Activated CD8-positive, alpha-beta memory T cell treated with anti-CD3 and anti-CD28 coated beads for 36 hours (primary cell): ENCODE results near the gene PRRT1. TPM values are rescaled to one million over a fixed set of nuclear protein-coding genes. Genes with fewer than 3 reads are reported as not detected.
"Not testable (repeated sequence)": the region's sequence is repeated elsewhere in the genome, so short reads cannot be mapped to it uniquely, and the experiment has no call there.

Source experiments
- CTCF ChIA-PET: fragments of 350-600 bp; sonication (Branson Sonifier 250); formaldehyde crosslinking; loops from one replicate; lab custom pipeline; 2021; ENCODE audit warnings: antibody characterized with exemption; lab: Charles Lee
- POLR2A ChIA-PET: fragments of 350-600 bp; sonication (Branson Sonifier 250); formaldehyde crosslinking; loops from one replicate; lab custom pipeline; 2021; ENCODE audit warnings: antibody characterized with exemption; lab: Charles Lee
- total RNA-seq, 2 experiments: library from RNA; stranded (reverse); gene quantifications; one replicate each; pipeline ENCODE4 v1.2.3, GENCODE V29; 2021

Gene PRRT1
- total RNA-seq, 2 experiments from 2014 or later, result 0.61 TPM

DNA sequence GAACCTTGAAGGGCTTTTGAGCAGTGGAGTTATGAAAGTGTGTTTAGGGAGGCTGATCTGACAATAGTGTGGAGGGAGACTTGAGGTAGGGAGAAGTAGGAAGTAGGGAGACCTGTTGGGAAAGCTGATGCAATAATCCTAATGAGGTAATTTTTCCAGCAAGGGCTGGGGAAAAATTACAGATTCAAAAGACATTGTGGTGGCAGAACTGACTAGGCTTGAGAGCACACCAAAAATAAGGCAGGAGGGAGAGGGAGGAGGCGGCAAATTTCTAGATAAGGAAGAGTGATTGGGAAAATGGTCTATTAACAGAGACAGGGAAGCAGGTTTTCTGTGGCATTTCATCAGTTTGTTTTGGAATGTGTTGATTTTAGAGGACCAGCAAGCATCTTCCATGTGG lies 5.5 kb downstream of the PRRT1 start:
- POLR2A ChIA-PET, result no interaction called here
- CTCF ChIA-PET, result no interaction called here

DNA sequence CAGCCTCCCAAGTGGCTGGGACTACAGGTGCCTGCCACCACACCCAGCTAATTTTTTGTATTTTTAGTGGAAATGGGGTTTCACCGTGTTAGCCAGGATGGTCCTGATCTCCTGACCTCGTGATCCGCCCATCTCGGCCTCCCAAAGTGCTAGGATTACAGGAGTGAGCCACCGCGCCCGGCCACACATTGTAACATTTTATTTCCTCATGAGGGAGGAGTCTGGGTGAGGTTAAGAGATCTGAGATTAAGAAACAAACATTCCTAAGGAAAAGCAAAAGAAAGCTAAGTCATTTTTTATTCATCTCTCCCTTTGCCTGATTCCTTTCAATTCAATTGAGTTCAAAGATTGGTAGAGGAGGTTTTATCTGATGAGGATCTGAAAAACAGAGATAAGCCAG lies 7.5 kb downstream of the PRRT1 start:
- POLR2A ChIA-PET, CTCF ChIA-PET: not testable (repeated sequence)

GRCh38 chr6:32140420-32141046 lies 11.2 kb downstream of the PRRT1 start:
- POLR2A ChIA-PET, result no interaction called here

DNA sequence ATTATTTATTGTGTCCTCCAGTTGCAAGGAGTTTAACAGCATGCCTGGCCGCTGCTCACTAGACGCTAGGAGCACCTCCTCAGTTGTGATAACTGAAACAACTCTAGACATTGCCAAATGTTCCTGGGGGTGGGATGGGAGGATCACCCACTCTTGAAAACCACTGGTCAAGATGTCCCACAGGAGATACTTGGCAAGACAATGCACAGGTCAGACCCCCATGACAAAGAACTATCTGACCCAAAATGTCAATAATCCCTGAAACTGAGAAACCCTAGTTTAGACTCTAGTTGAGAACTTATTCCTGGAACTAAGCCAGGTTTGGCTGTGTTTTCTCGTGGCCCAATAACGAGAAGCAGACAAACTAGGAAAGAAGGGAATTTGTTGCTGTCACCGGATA lies 12.1 kb downstream of the PRRT1 start:
- ChIA-PET CTCF (no interaction called here), POLR2A (interaction anchor here (0.7 kb wide), 1 partner anchor 15 kb away, joined by 5 read pairs; no protein-coding TSS in a partner anchor)

More at GRCh38 chr6:32140420-32141046, 11.2 kb downstream of the PRRT1 start:
- CTCF ChIA-PET, result interaction anchor here (0.7 kb wide), 1 partner anchor 252 kb away, joined by 3 read pairs; no protein-coding TSS in a partner anchor

DNA sequence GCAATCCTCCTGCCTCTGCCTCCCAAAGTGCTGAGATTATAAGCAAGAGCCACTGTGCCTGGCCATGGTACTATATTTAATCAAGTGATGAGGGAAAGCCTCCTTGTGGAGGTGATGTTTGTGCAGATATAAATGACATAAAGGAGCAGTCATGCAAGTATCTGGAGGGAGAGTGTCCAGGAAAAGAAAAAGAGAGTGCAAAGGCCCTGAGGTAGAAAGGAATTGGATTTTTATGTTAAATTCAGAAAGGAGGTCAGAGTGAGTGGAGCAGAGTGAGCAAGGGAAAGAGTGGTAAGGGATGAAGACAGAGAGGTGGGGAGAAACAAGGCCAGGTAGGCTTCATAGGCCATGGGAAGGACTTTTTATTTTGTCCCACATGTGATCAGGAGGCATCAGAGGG lies 14.3 kb downstream of the PRRT1 start:
- POLR2A ChIA-PET, result no interaction called here
- CTCF ChIA-PET, result interaction anchor here (1.4 kb wide), 1 partner anchor 17 kb away, joined by 3 read pairs; no protein-coding TSS in a partner anchor

DNA sequence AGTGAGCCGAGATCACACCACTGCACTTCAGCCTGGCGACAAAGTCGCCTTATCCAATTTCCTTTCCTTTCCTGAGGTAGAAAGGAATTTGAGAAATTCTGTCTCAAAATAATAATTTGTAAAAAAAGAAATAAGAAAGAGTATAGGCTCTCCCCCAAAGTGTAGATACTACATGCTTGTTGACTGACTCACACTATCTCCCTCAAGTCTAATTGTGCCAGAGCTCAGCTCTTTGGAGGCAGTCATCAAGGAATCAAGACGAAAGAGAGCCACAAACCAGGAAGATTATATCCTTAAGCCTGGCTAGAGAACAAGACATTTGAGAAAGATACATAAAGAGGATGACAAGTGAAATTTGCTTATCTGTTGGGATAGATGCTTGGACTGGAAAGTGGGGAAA lies 18.0 kb downstream of the PRRT1 start:
- ChIA-PET CTCF (no interaction called here), POLR2A (no interaction called here)

- ChIA-PET CTCF (interaction anchor here (5.4 kb wide), 1 partner anchor 14 kb away, joined by 31 read pairs; no protein-coding TSS in a partner anchor), POLR2A (no interaction called here)
These were observed 19.6 kb downstream of the PRRT1 start for GRCh38 chr6:32132110-32132509.

DNA sequence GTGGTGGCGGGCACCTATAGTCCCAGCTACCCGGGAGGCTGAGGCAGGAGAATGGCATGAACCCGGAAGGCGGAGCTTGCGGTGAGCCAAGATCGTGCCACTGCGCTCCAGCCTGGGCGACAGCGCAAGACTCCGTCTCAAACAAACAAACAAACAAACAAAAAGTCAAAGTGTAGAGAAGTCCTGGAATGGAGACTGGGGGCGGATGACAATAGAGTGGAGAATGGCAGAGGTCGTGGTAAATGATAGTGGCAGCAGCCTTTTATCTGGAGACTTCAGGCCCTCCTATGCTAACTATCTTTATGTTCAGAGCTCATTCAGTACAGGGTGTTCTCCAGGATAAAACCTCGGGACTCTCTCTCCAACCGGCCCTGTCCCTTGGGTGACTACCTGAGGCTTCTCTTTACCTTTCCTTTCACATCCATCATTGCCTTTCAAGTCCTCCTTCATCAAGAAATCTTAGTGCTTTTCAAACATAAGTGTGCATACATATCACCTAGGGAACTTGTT lies 20.2 kb downstream of the PRRT1 start:
- CTCF ChIA-PET, result interaction anchor here (5.4 kb wide), 1 partner anchor 13 kb away, joined by 31 read pairs; no protein-coding TSS in a partner anchor
- POLR2A ChIA-PET, result interaction anchor here (1.2 kb wide), 1 partner anchor 65 kb away, joined by 5 read pairs; no protein-coding TSS in a partner anchor

- ChIA-PET POLR2A (interaction anchor here (0.8 to 1.9 kb wide), 4 partner anchors 50 to 228 kb away, joined by 3 to 6 read pairs (median 4); partner anchors contain the start of genes DXO and ZBTB12), CTCF (interaction anchor here (0.6 to 5.4 kb wide), 5 partner anchors 11 to 937 kb away, joined by 3 to 31 read pairs (median 4); partner anchors contain the start of gene DXO)
These were observed 22.2 kb downstream of the PRRT1 start for GRCh38 chr6:32129297-32130088.

- POLR2A ChIA-PET, result interaction anchor here (0.8 to 1.9 kb wide), 5 partner anchors 51 to 227 kb away, joined by 3 to 6 read pairs (median 4); partner anchors contain the start of genes DXO, PBX2 and ZBTB12
- CTCF ChIA-PET, result interaction anchor here (0.6 to 5.4 kb wide), 4 partner anchors 11 to 936 kb away, joined by 3 to 31 read pairs (median 4); no protein-coding TSS in a partner anchor
These were observed 22.9 kb downstream of the PRRT1 start for GRCh38 chr6:32128751-32129296.

- CTCF ChIA-PET, result interaction anchor here (2.0 to 5.4 kb wide), 2 partner anchors 10 to 68 kb away, joined by 4 to 31 read pairs; no protein-coding TSS in a partner anchor
- POLR2A ChIA-PET, result interaction anchor here (0.6 to 1.9 kb wide), 5 partner anchors 62 to 853 kb away, joined by 3 to 6 read pairs (median 4); partner anchors contain the start of genes DXO and PBX2
These were observed 23.8 kb downstream of the PRRT1 start, which contains the start of gene ATF6B for GRCh38 chr6:32127717-32128592. Gene ATF6B (minus strand): TSS chr6:32128246. CDS start chr6:32128207, 39 bp downstream.

- CTCF ChIA-PET, result interaction anchor here (2.0 to 5.4 kb wide), 2 partner anchors 9 to 68 kb away, joined by 4 to 31 read pairs; no protein-coding TSS in a partner anchor
These were observed 24.4 kb downstream of the PRRT1 start for GRCh38 chr6:32127409-32127716.

DNA sequence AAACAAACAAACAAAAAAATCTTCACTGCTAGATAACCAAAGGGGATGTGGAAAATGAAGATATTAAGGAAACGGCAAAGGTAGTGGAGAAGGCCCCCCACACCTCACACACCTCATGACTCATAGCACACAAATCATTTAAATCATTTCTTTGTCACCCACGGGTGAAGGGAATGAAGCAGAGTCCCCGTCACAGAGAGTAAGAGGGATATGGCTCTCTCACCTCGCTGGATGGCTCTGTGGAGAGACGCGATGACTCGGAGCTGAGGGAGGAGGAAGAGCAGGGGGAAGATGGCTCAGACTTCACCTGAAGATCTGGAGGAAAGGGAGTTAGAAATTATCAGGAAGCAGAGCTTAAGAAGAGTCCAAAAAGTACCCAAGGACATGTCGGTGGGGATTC lies 24.9 kb downstream of the PRRT1 start:
- POLR2A ChIA-PET, result no interaction called here
- CTCF ChIA-PET, result interaction anchor here (2.0 to 5.4 kb wide), 2 partner anchors 9 to 69 kb away, joined by 4 to 31 read pairs; no protein-coding TSS in a partner anchor

More at GRCh38 chr6:32127409-32127716, 24.4 kb downstream of the PRRT1 start:
- POLR2A ChIA-PET, result interaction anchor here (0.6 to 1.0 kb wide), 2 partner anchors 845 to 852 kb away, joined by 3 to 4 read pairs; no protein-coding TSS in a partner anchor

DNA sequence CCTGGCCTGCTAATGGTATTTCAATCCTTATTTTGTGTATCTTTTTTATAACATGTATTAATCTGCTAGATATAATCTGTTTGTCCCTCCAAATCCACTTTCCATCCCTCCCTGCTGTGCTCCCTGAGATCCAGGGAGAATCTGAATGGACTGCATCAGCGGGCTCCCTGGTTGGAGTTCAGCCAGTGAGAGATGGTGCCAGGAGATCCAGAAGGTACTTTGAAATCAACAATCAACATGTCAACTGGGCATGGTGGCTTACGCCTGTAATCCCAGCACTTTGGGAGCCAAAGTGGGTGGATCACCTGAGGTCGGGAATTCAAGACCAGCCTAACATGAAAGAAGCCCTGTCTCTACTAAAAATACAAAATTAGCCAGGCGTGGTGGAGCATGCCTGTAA lies 28.1 kb downstream of the PRRT1 start:
- CTCF ChIA-PET, result no interaction called here
- POLR2A ChIA-PET, result no interaction called here

DNA sequence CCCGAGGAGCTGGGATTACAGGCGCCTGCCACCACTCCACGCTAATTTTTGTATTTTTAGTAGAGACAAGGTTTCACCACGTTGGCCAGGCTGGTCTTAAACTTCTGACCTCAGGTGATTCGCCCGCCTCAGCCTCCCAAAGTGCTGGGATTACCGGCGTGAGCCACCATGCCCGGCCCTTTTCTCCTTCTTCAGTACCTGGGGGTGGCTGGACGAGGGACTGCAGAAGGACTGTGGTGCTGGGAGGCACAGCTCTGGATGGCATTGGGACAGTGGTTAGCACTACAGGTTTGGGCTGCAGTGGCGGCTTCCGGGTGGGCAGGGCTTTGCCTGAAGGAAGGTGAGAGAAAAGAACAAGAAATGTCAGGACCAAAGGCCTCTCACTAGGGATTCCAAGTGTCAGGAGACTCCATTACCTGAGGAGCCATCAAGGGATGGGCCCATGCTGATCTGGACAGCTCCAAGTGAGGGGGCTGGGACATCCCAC lies 31.1 kb downstream of the PRRT1 start:
- CTCF ChIA-PET, result interaction anchor here (0.7 to 4.8 kb wide), 5 partner anchors 9 to 128 kb away, joined by 3 to 31 read pairs (median 3); partner anchors contain the start of genes ATF6B, FKBPL and GPSM3
- POLR2A ChIA-PET, result no interaction called here

- POLR2A ChIA-PET, result interaction anchor here (0.6 to 0.8 kb wide), 2 partner anchors 34 to 35 kb away, joined by 3 read pairs; no protein-coding TSS in a partner anchor
- CTCF ChIA-PET, result interaction anchor here (0.6 to 4.8 kb wide), 8 partner anchors 11 to 270 kb away, joined by 3 to 31 read pairs (median 4); partner anchors contain the start of genes ATF6B, FKBPL, PBX2 and PRRT1
These were observed 32.7 kb downstream of the PRRT1 start for GRCh38 chr6:32118782-32119628.
